Measurements from ENCODE around the gene DDIT4L. TPM values are rescaled to one million over a fixed set of nuclear protein-coding genes. Genes with fewer than 3 reads are reported as not detected.
"Not testable (repeated sequence)": the region's sequence is repeated elsewhere in the genome, so short reads cannot be mapped to it uniquely, and the experiment has no call there.

DDIT4L gene
- total and polyA plus RNA-seq, 2 donors (not counting 1 experiment from before 2014, with no cell fraction given): not detected

- Histone ChIP-seq H4K20me1 (ENCODE audit: control insufficient read depth, insufficient read depth, low read length, poor library complexity, severe bottlenecking) (no peaks in the 10 kb centered on the region), H3K4me1 (ENCODE audit: control insufficient read depth in 2 of 2, insufficient read depth in 2 of 2, low read length in 2 of 2) (no peaks in the 10 kb centered on the region), H3K9me3 (ENCODE audit: control extremely low read depth in 1 of 3, control insufficient read depth in 2 of 3, insufficient read depth in 1 of 3, low read length in 2 of 3) (no peaks in the 10 kb centered on the region), H3K9ac (ENCODE audit: low read length) (no peak overlapping the region), H3K27me3 (replicated peaks in 1 of 4; ENCODE audit: control extremely low read depth in 1 of 4, control insufficient read depth in 3 of 4, insufficient read depth in 4 of 4, low read length in 3 of 4) (no peaks in the 10 kb centered on the region), H3K4me3 (ENCODE audit: control extremely low read depth in 1 of 5, extremely low read depth in 1 of 5, insufficient read depth in 1 of 5, low read depth in 2 of 5, low read length in 4 of 5) (no peak overlapping the region), H3K79me2 (ENCODE audit: control insufficient read depth, insufficient read depth, low read length) (no peaks in the 10 kb centered on the region), H3K27ac (ENCODE audit: low read length in 2 of 2) (no peak overlapping the region), H2AFZ (ENCODE audit: insufficient read depth, low read depth, low read length, poor library complexity, severe bottlenecking) (no peak overlapping the region), H3K4me2 (replicated peaks; ENCODE audit: low read depth, low read length, poor library complexity, severe bottlenecking) (no peak overlapping the region), H3K36me3 (replicated peaks in 1 of 2; ENCODE audit: control extremely low read depth in 1 of 2, control insufficient read depth in 1 of 2, extremely low read depth in 1 of 2, insufficient read depth in 2 of 2, low read length in 1 of 2) (no peaks in the 10 kb centered on the region)
- H3K4me3 Mint-ChIP-seq: no peak overlapping the region
- CTCF ChIA-PET: no interaction called here
- peaks cover 2% of the 10 kb centered on the region for H3K4me1 Mint-ChIP-seq
- H3K9me3 Mint-ChIP-seq (ENCODE audit: insufficient read depth): no peaks in the 10 kb centered on the region
- DNase-seq: no peak
- POLR2A ChIA-PET: no interaction called here
- no peaks in the 10 kb centered on the region for H3K27me3 Mint-ChIP-seq
- no peak for ATAC-seq (ENCODE audit: low read depth)
- no peak overlapping the region for H3K27ac Mint-ChIP-seq
- intact Hi-C loops (cut with micrococcal nuclease): no loop called here
- TF ChIP-seq CTCF (IDR thresholded peaks at IDR 0.05): no peak
- TF ChIP-seq EZH2 (IDR thresholded peaks at IDR 0.05; ENCODE audit: borderline replicate concordance, insufficient read depth, low read depth, low read length, poor library complexity, severe bottlenecking): no peak
Measured at GRCh38 chr4:100146756-100147155, 43.5 kb downstream of the DDIT4L start.

GRCh38 chr4:100137320-100137719, 52.9 kb downstream of the DDIT4L start:
- H3K4me1 Mint-ChIP-seq; H4K20me1 ChIP-seq (ENCODE audit: control insufficient read depth, insufficient read depth, low read length, poor library complexity, severe bottlenecking); H3K27ac ChIP-seq (ENCODE audit: low read length in 2 of 2); H3K27me3 ChIP-seq (replicated peaks in 1 of 4; ENCODE audit: control extremely low read depth in 1 of 4, control insufficient read depth in 3 of 4, insufficient read depth in 4 of 4, low read length in 3 of 4); POLR2A ChIA-PET; H3K4me1 ChIP-seq (ENCODE audit: control insufficient read depth in 2 of 2, insufficient read depth in 2 of 2, low read length in 2 of 2); intact Hi-C loops (cut with micrococcal nuclease); H3K79me2 ChIP-seq (ENCODE audit: control insufficient read depth, insufficient read depth, low read length); H2AFZ ChIP-seq (ENCODE audit: insufficient read depth, low read depth, low read length, poor library complexity, severe bottlenecking); H3K27ac Mint-ChIP-seq; H3K36me3 ChIP-seq (replicated peaks in 1 of 2; ENCODE audit: control extremely low read depth in 1 of 2, control insufficient read depth in 1 of 2, extremely low read depth in 1 of 2, insufficient read depth in 2 of 2, low read length in 1 of 2); H3K9ac ChIP-seq (ENCODE audit: low read length); H3K4me3 Mint-ChIP-seq; ATAC-seq (ENCODE audit: low read depth); CTCF ChIA-PET; DNase-seq; H3K27me3 Mint-ChIP-seq; H3K4me3 ChIP-seq (ENCODE audit: control extremely low read depth in 1 of 5, extremely low read depth in 1 of 5, insufficient read depth in 1 of 5, low read depth in 2 of 5, low read length in 4 of 5); H3K9me3 Mint-ChIP-seq (ENCODE audit: insufficient read depth); H3K9me3 ChIP-seq (ENCODE audit: control extremely low read depth in 1 of 3, control insufficient read depth in 2 of 3, insufficient read depth in 1 of 3, low read length in 2 of 3); H3K4me2 ChIP-seq (replicated peaks; ENCODE audit: low read depth, low read length, poor library complexity, severe bottlenecking): not testable (repeated sequence)
- WGBS (ENCODE audit: insufficient coverage): 100% methylated on average over 2 of the region's 4 CpGs

Other genes starting within 250 kb of the DDIT4L start
- 64.9 and 73.4 TPM in 2 replicates for gene DNAJB14, start 243.8 kb downstream of the DDIT4L start, total RNA-seq
- 14.4 and 14.7 TPM in 2 replicates for gene DNAJB14, start 243.8 kb downstream of the DDIT4L start, polyA plus RNA-seq
- gene H2AZ1, start 240.2 kb downstream of the DDIT4L start, total RNA-seq: 93.2 and 95.9 TPM in 2 replicates
- 105 and 164 TPM in 2 replicates for gene H2AZ1, start 240.2 kb downstream of the DDIT4L start, polyA plus RNA-seq

All from B cell (primary cell).